A549 (cell line): ENCODE results near the gene PPCS.

ENCODE experiments used
- BCL3 ChIP-seq: fragments of >200 bp; sonication (Bioruptor Twin); formaldehyde crosslinking; IDR thresholded peaks from 3 replicates; pipeline ENCODE4 v1.6.1; 2016
- CTCF ChIP-seq: fragments of >200 bp; sonication (Bioruptor Twin); formaldehyde crosslinking; IDR thresholded peaks from 3 replicates; pipeline ENCODE4 v1.5.1; 2016
- HMGXB4 ChIP-seq: fragments of 250-450 bp; sonication (Bioruptor Pico); IDR thresholded peaks from 2 replicates; pipeline ENCODE4 v1.5.0; 2021; ENCODE audit warnings: mild to moderate bottlenecking, moderate library complexity, borderline replicate concordance
- JUNB ChIP-seq: fragments of >200 bp; sonication (Bioruptor Twin); formaldehyde crosslinking; IDR thresholded peaks from 2 replicates; pipeline ENCODE4 v1.6.1; 2016
- MAFK ChIP-seq: fragments of 450-650 bp; IDR thresholded peaks from 2 replicates; pipeline ENCODE4 v1.6.1; 2014; ENCODE audit not compliant: partially characterized antibody
- POLR2A ChIP-seq: IDR thresholded peaks from 2 replicates; pipeline ENCODE4 v1.6.1; 2012; ENCODE audit warnings: mild to moderate bottlenecking, low read length
- RAD21 ChIP-seq, 2 experiments: fragments of >200 bp in 1 of 2; sonication (Bioruptor Twin) in 1 of 2; formaldehyde crosslinking in 1 of 2; IDR thresholded peaks in 1 of 2; conservative IDR thresholded peaks in 1 of 2; 2 replicates in 1 of 2; 3 replicates in 1 of 2; pipeline ENCODE4 v1.6.1; 2012 to 2018; ENCODE audit warnings: inconsistent platforms in 1 of 2
- RCOR1 ChIP-seq: fragments of 150-350 bp; IDR thresholded peaks from 2 replicates; pipeline ENCODE4 v1.6.1; 2014; ENCODE audit warnings: antibody characterized with exemption, low read length, low read depth
- RFX5 ChIP-seq: fragments of 450-650 bp; IDR thresholded peaks from 2 replicates; pipeline ENCODE4 v1.7.1; 2014; ENCODE audit warnings: antibody characterized with exemption, mild to moderate bottlenecking, moderate library complexity
- RNF2 ChIP-seq: fragments of 200-600 bp; sonication (generic); IDR thresholded peaks from 2 replicates; pipeline ENCODE4 v1.6.1; 2016; ENCODE audit warnings: low read depth, mild to moderate bottlenecking, antibody characterized with exemption, moderate library complexity, borderline replicate concordance

GRCh38 chr1:42414551-42415496 is 41.5 kb upstream of the PPCS start:
- TF ChIP-seq CTCF (no peak), MAFK (no peak), JUNB (no peak), RFX5 (no peak), POLR2A (no peak), HMGXB4 (CRISPR knock-in tag) (no peak), BCL3 (no peak), RCOR1 (no peak), RAD21 (conservative IDR thresholded peaks at IDR 0.05 in 1 of 2, IDR thresholded peaks at IDR 0.05 in 1 of 2) (no peak), RNF2 (no peak)
